Stimulated activated CD8-positive, alpha-beta memory T cell treated with anti-CD3 and anti-CD28 coated beads, Interleukin-4, amount 100 ng/mL, for 48 hours (primary cell): ENCODE data around the gene KCNAB1.

ENCODE experiments used
- DNase-seq: peaks from one replicate; pipeline ENCODE4 v3.0.0-alpha.2; 2020

The KCNAB1 gene

DNA sequence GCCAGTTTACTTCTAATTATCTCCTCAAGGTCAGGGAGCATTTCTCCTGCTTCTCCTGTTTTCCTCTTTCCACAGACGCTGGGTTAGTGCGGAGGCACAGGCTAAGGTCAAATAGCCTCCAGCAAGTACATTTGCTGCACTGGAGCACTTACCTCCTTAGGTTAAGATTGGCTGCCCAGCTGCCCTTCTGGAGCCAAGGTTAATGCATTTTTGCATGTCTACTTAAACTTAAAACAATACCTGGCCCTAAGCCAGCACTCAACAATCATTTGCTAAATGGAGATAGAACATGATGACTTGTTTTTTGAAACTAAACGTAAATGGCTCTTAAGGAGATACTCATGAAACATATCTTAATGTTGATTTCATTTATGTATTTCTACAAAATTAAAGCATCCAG is 351.1 kb downstream of the KCNAB1 start:
- no peak for DNase-seq

DNA sequence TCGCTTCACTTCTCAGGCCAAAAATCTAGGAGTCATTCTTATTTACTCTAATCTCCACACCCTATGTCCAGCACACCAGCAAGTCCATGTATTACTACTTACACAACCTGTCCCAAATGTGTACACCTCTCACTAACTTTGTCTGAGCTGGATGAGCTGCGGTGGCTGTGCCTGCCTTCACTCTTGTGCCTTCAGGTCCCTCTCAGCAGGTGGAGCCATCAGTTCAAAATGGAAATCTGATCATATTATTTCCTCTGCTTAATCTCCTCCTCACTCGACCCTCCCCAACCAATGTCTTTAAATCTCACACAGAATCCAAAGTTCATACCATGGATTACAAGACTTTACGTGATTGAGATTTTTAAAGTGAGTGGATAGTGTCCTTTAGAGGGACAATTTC is 351.8 kb downstream of the KCNAB1 start:
- no peak for DNase-seq

DNA sequence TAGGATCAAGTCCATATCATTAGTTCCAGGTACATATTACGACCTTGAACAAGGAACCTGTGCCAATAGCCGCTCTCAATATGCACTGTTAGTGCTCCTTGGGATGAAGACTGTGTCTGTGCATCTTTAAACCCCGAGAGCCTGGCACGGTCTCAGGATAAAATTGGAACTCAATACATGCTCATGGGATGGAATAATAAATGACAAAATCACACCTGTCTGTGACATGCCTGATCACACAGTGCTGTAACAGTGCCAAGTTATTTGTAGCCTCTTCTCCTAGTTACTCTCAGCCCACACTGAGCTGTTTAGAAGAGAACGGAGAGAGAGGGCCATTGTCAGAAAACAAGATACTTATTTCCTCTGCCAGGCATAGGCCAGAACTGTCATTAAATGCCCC is 352.3 kb downstream of the KCNAB1 start:
- DNase-seq: no peak

DNA sequence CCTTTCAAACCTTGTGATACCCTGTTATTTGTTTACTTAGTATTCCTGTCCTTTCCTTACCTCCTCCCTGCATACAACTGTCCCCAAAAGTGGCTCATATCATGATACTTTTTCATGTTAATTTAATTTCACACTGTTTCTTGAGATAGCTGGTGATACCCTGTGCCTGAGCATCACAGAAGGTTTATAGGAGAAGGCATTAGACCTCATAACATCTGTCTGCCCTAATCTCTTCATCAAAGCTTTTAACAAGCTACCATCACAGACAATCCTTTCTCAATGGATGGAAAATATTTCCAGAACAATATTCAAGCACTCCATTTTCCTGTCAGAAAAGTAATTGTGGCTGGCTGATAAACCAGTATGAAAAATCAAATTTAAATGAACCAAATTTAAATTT is 353.0 kb downstream of the KCNAB1 start:
- DNase-seq: no peak

DNA sequence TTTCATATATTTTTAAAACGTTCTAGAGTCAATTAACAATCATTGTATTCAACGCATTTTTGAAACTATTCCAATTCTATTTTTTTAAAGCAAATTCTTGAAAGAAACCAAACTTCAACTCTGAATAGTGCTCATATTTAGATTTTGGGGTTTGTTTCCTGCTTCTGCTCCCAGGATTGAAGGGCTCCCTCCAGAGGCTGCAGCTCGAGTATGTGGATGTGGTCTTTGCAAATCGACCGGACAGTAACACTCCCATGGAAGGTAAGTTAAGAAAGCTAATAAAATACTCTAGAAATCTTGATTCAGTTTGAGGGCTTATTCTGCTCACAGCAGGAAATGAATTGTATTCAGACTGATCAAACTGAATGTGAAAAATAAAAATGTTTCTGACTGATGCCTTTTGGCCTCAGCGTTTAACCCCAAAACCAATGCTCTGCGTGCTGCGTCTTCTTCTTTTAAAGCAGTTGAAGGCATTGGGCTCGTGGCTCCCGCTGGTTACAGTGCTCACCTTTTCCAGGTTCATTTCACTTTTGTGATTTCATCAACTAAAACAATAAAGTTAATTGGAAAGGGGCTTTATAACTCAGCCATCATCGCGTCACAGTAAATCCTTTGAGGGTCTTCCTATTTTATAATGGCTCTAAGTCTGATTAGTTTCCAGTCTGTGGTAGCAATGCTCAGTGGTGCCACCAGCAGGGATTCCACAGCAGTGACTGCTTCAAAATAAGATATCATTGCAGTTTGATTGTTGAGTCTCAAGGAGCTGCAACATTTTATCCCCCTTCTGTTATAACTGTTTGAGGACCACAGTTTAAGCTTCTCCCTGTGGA is 354.4 kb downstream of the KCNAB1 start:
- DNase-seq: no peak

DNA sequence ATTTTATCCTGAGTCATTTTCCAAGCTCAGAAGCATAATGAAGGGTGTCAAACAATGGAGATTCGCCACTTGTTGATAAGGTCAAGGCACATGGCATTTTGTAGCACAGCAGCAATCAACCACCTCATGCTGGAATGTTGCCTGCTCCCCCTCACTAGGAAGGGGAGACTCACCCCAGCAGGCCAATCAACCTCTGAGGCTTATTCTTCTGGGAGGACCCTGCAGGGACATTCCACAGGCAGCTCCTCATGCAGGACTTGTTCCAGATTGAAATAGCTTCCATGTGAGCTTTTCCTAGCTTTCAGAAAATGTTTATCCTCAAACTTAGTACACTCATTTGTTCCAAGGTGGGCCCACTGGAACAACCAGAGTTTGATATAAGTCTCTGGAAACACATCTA is 356.9 kb downstream of the KCNAB1 start:
- no peak for DNase-seq

DNA sequence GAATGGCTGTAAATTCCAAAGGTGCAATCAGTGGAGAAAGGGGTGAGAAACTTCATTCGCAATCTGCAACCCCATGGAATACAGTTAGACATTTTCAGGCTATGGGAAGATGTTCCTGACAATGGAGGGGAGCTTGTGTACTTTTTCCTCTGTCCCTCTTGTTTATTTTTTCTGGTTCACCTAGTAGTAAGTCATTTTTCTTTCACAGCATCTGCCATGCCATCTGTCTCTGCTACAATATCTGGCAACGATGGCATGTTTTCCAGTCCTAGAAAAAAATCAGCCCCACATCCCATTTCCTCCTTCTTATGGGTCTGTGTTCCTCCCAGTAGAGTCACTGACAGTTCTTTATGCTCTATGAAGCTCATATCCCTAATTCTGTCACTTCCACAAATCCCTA is 358.5 kb downstream of the KCNAB1 start:
- no peak for DNase-seq

DNA sequence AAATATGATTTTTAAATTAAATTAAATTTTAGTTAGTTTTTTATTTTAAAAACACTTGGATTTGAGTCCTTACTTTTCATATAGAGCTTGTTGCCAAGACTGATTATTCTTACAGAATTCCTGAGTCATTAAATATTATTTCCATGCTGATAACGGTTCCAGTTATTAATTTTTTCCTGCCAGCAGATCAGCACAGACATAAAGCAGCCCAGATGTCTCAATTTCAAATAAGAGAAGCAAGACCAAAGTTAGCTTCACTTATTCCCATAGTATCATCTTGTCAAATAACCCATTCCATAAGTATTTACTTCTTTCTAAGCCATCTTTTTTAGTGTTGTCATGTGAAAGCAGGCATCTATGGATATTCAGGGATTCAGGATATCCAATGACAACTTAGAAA is 359.2 kb downstream of the KCNAB1 start:
- DNase-seq: no peak

DNA sequence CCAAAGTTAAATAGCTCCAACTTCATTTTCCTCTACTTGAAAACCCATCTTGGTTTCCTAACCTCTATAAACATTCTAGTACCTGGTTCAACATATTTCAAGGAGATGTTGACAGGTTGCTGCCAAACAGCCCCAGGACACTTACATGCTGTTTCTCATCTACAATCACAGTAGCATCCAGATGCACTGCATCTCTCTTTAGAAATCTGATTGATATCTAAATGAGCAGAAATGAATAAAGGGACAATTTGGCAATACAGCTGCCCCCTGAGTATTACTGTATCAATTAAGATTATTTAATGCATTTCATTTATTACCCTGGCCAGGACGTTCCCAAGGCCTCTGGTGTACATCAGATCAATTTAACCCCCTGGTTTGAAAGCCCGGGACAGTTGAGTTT is 360.6 kb downstream of the KCNAB1 start:
- no peak for DNase-seq

DNA sequence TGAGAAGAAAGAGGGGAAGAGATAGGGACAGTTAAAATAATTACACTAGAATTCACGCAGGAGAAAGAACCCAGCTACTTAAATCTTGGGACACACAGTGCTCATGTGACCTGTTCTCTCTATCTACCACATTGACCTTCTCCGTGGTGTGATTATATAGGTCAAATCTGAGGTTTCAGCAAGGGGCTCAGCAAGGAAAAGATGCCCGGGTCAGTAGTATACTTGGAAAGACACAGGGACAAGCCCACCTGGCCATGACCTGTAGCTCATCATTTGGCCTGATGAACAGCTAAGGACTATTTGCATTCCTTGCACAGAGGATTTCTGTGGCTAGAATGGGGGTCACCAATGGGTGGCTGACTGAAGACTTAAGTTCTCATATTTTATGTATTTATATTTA is 362.6 kb downstream of the KCNAB1 start:
- no peak for DNase-seq

DNA sequence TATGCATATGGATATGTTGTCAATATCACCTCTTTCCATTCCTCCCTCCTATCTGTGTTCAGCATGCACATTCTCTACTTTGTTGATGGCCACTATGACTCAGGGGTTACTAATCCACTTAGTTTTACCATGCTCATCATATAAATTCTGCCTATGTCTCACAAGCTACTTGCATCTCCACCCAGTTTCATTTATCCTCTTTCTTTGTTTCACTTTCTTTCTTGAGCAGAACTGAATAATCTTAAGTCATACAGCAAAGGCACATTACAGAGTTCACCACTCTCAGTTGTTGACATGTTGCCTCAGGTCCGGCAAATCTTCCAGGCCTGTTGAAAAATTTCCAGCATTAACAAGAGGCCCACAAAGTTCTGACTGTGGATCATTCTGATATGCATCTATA is 363.0 kb downstream of the KCNAB1 start:
- no peak for DNase-seq

DNA sequence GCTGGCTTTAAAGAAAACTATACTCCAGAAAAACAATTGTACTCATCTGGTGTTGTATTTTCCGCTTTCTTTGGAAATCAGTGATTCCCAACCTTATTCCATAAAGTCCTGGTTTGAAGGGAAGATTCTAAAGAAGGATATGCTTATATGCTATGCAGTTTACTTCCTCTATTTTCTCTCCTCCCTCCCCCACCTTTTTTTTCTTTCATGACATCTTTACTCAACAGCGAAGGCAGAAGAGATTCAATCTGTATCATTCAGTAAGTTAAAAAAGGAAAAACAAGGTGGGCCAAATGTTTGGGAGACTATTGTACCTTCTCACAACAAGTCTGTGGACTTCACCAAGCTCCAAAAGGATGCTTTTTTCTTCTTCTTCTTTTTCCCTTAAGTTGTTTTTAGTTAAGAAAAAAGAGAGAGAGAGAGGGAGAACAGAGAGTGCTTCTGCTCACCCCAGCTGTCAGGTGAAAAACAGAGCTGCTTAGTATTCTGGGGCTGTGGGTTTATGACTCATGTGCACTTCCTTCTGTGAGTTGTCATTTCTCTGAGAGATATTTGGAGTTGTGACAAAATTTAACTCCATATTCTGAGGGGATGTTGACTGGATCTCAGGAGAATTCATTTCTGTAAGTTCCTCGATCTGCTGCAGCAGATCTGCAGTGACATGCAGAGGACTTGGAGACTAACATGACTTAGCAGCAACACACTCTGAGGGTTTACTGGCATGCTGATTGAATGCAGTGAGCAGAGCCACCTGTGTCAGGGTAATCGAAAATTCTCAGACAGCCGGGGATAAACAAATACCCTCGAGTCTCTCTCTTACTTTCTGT is 363.8 kb downstream of the KCNAB1 start:
- peak; percentile 45 for DNase-seq

DNA sequence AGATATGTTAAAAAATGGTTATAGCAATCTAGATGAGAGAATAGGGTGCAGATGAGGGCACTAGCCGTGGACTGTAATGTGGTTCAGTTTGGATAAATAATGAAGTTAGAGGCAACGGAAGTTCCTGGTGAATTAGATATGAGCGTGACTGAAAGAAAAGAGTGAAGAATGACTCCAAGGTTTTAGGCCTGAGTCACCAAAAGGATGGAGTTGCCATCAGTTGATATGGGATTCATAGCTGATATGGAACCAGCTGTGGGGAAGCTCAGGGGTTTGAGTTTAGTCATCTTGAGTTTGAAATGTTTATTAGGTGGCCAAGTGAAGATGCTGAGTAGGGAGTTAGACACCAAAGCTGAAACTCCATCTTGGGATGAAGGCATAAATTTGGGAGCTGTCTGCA is 368.4 kb downstream of the KCNAB1 start:
- no peak for DNase-seq

DNA sequence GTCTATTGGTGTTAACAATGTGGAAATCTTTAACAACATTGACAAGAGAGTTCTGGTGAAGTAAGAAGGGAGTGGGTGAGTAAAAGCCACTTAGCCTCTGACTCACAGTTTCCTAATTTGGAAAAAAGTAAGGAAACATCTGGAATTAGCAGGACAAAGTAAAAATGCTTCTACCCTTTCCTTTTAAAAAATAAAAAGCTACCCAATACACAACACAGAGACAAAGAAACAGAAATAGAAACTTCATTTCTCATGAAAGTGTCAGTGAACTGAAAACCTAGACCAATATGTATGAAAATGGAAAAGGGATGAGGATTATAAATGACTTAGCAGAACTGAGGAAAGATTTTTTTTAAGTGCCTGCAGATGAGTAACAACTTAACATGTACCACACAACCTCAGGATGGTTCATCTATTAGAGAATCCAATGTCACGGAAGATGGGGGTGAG is 369.1 kb downstream of the KCNAB1 start:
- no peak for DNase-seq

DNA sequence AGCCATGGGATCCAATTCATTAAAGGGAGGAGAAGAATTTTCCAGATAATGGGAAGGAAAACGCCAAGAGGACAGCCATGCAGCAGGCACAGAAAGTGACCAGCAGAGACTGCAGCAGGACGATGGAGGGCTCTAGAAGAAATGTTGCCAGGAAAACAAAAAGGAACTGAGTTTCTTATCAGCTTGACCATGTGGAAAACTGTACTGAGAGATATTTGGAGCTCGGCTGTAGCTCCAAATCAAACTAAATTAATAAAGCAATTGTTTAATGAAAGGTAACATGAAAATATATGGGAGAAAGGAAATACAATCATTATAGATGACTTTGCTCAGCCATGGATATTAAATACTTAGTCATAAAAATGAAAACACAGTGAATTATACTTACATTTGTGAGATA is 370.8 kb downstream of the KCNAB1 start:
- DNase-seq: no peak

DNA sequence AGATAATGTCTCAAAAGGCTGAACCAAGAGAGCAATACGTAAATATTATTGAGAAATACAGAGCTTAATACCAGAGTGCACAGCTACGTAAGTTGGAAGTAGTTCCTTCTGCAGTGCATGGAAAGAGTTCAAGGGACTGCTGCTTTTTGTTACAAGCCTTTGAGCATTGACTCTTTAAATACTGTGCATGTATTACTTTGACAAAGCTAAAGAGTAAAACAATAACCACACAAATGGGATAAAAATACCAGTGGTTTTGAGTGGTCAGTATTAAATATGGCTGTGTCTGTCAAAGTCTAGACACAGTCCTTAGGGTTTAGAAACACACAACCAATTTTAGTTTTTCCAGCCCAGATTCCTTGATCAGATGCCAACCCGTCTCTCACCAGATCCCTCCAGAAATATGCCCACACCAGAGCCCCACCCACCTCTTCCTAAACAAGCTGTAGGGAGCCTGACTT is 372.5 kb downstream of the KCNAB1 start:
- no peak for DNase-seq

DNA sequence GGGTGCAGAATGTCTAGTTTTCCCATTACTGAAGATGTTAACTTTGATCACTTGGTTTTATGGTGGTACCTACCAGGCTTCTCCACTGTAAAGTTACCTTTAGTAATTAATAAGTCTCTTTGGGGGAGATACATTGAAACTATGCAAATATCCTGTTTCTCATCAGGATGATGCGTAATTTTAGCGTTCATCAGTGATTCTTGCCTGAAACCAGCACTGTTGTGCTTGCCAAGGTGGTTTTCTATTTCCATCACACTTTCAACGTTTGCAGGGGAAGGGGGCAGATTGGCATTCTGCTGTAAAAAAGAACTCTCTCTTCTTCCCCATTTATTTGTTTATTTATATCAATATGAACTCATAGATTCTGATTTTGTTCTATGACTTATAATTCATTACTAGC is 373.5 kb downstream of the KCNAB1 start:
- no peak for DNase-seq

DNA sequence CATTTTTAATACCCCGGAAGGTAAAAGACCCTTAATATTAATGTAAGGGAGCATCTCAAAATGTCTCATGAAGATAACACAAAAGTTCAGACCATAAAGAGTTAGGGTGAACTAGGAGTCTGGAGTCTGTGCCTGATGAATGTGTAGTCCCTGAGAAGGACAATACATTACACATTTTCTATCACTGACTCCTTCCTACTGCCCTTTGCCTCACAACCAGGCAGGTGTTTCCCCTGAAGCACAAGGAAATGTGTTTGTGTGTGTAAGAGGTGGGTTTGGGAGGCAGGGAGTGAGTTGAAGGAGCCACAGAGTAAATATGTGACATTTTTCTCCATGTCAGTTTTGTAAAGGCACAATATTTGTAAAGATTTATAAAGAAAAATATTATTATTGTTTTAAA is 375.4 kb downstream of the KCNAB1 start:
- no peak for DNase-seq

DNA sequence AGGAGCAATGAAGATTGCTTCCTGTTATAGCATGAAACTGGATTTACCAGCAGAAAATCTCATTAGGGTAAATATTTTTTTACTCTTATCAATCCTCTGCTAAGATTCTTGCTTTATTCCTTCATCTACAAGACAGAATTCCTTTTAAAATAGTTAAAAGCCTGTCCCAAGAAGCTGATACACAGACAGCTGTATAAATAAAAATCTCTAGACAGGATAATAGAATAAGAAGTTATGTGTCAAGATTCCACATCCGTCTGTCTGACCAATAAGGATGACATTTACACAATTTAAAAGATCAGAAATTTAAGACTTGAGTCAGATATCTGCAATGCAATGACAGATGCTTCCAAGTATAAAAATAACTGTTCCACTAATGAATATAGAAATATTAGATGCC is 376.9 kb downstream of the KCNAB1 start:
- DNase-seq: no peak

DNA sequence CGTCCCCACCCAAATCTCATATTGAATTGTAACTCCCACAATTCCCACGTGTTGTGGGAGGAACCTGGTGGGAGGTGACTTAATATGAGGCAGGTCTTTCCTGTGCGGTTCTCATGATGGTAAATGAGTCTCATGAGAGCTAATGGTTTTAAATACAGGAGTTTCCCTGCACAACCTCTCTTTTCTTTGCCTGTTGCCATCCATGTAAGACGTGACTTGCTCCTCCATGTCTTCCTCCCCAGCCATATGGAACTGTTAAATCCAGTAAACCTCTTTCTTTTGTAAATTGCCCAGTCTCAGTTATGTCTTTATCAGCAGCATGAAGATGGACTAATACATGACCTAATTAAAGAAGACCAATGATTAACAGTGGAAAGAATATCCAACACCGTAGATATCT is 377.9 kb downstream of the KCNAB1 start:
- no peak for DNase-seq

DNA sequence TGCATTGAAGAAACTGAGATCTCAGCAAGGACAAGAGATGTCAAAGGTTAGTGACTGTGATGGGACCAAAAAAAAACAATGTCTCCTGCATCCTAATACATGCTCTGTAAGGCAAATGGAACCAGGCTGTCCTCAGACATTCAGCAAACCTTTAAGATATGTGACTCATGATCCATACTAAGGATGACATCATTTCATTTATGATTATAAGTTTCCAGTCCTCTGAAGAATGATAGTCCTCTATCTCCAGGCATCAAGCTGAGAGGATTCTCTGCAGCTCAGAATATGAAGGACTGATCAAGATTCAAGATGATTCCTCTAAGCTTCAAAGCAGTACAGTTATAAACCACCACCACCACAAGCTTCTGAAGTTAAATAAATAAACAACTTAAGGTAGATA is 386.9 kb downstream of the KCNAB1 start:
- DNase-seq: no peak

DNA sequence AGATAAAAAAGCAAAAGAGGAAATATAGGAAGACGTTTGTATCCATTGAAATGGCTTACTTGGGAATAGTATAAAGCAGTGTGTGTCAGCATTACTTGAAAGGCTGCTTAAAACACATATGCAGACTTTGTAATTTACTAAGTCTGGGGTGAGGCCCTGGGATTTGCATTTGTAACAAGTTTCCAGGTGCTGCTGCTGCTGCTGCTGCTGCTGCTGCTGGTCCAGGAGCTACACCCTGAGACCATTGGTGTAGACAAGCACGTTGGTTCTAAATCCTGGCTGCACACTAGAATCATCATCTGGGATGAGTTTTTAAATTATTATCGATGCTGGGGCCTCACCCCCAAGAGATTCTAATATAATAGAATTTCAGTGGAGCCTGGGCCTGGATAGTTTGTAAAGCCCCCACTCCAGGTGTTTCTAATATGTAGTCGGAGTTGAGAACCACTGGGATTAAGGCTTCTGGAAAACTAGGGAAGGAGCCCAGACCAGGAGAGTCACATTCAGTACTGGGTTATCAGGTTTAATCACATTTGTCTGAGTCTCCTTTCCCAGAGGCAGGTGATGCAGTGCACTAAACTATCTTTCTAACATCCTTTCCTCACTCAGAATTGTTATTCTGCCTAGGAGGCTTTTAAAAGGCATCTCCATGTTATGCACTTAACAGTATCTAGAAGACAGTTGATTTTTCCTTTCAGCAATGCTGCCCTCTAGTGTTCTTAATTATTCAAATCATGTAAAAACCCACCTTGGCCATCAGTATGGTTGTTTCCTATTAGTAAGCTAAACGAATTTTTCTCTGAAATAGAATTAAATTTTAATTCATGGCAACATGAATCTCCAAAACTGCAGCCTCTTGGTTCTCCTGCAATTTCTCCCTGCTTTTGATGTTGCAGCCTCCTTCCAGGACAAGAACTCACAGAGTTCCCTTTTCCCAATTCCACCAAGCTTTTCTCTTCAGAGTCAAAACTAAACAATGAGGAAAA is 389.1 kb downstream of the KCNAB1 start:
- no peak for DNase-seq
